Eye (tissue), 1 donor: ENCODE results near the gene TOX2.

Experiments
- DNase-seq: peaks from one replicate; pipeline ENCODE4 v3.0.0-alpha.2; 2015

TOX2 gene

DNA sequence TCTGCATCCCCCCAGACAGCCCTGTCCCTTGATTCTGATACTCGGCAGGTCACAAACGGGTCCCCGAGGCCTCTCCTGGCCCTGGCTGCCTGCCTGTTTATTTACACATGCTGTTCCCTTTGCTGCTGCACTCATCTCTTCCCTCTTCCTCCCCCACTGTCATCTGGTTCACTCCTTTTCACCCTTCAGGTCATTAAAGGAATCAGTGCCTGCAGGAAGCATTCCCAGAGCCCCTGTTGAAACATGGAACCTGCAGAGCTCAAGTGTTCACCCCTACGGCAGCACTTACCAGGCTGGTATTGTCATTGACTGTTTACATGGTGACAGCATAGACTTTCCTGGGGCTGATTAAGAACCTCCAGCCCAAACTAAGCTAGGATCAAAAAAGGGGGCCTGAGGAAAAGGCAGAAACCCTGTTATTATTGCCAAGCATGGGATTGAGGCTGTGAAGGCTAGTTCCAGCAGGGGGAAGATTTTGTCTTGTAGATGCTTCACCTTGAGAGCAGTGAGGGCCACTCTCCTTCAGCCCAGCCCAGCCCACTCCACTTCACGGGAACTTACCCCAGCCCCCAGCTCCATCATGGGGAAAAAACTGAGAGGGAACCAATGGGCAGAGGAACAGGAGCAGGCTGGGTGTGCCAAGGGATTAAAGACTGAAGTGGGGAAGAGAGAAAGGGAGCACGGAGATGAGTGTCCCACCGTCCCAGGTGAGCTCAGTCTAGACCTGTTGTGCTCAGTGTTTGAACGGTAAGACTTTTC lies 199.1 kb downstream of the TOX2 start:
- no peak for DNase-seq

DNA sequence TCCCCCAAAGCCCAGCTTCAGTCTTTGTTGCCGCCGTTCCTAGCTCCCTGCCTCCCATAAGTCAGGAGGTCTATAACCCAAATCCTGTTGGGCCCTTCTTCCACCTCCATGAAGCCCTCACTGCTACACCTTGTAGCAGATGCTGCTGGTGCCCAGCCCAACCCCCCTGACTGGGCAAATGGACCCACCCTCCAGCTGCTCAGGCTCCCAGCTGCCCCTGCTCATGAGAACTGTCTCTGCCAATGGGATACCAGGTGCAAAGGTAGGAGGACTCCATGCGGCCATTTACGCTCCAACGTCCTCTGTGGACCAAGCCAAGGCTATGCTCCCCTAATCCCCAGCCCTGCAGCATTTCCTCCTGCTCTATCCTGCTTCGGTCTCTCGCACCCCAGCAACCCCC lies 200.5 kb downstream of the TOX2 start:
- no peak for DNase-seq

DNA sequence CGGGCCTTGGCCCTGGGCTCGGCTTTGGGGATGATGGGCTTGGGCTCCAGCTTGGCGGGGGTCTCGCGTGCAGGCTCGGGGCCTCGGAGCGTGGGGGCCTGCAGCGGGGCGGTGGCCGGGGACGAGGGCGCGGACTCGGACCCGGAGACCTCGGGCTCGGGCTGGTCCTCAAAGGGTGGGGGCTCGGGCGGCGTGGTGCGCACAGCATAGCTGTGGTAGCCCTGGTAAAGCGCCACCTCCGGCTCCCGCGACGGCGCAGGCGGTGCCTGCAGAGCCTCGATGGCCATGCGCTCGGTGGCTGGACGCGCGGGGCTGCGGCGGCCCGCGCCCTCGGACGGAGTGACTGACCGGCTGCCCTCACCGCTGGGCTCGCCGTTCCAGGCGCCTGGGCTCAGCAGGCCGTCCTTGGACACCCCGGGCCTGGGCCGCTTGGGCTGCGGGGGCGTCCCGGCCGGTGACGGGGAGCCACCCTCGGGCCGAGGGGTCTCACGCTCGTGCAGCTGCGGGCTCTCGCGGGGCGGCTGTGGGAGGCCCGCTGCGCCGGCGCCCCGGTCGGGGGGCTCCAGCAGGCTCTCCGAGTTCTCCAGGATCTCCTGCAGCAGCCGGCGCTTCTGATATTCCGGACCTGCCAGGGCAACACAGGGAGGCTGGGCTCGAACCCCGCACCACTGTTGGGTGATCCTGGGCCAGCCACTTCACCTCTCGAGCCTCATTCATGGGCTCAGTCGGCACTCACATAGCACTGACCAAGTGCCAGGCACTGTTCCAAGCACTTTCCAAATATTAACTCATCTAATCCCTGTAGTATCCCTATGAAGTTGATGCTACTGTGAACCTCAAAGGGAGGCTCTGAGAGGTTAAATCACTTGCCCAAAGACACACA lies 201.4 kb downstream of the TOX2 start:
- DNase-seq, result no peak

DNA sequence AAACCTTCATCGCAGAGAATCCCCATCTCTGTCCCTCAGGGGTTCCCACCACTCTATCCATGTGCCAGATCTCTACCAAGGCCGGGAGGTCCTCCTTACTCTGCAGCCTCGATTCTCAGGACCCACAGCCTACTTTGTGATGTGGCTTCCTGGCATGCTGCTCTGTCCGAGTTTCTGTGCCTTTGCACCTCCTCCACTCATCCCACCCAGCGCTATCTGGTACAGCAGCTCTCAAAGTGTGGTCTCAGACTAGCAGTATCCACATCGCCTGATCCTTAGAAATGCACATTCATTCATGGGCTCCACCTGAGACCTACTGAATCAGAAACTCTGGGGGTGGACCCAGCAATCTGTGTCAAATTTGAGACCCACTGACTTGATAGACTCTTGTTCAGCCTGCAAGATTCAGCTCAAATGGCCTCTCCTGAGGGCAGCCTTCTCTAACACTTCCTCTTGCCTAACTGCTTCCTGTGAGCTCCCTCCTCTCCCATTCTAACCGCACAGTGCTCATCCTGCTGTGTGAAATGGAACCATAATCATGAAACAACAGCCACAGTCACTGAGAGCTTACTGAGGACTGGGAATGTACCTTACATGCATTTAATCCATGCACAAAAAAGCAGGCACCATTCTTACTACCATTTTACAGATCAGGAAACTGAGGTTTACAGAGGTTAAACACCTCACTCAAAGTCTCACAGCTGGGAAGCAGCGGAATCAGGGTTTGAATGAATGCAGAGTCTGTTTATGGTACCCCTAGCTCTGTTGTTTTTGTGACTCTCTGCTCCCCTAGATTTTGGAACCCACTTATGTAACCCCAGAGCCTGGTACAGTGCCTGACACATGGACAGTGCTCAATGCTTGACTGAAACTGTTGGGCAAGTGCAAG lies 202.9 kb downstream of the TOX2 start:
- DNase-seq, result no peak

DNA sequence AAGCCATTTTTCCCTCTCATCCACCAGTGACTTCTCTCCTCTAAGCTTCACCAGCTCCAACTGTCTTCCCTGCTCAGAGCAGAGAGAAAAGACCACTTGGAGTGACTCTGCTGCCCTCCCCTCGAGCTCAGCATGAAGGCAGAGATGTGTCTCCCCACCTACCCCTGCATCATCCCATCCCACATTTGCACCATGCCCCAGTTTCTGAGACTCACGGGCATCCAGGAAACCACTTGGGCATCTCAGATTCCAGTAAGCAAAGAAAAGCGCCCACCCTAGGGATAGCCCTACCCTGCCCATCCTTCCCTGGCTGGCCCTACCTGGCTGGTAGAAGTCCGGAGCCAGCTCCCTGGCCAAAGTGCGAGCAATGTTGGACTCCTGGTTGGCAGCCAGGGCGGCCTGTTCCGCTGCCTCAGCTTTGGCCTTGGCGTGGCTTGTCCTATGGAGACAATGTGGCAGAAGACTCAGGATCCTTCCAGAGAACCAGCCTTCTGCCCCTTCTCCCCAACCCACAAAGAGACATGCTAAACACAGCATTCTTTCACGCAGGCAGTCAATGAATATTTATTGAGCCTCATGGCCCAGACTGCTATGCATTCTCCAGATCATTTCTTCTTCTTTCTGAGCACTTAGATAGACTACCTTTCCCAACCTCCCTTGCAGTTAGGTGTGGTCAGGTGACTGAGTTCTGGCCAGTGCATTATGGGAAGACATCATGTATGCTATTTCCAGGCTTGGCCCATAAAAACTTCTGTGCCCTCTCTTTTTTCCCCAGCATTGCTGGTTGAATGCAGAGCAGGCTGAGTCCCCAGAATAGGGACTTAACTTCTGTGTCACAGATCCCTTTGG lies 203.8 kb downstream of the TOX2 start:
- DNase-seq, result no peak
